ENCODE measurements around the gene SLC15A3. TPM values are rescaled to one million over a fixed set of nuclear protein-coding genes. Genes with fewer than 3 reads are reported as not detected.
A peak's percentile ranks its signal among the peaks of the same experiment; 100 is the strongest.
"Not testable (repeated sequence)": the region's sequence is repeated elsewhere in the genome, so short reads cannot be mapped to it uniquely, and the experiment has no call there.

Gene SLC15A3
- total and polyA plus RNA-seq, 8 donors = 13.8 to 96.4 (median 18.2) TPM

DNA sequence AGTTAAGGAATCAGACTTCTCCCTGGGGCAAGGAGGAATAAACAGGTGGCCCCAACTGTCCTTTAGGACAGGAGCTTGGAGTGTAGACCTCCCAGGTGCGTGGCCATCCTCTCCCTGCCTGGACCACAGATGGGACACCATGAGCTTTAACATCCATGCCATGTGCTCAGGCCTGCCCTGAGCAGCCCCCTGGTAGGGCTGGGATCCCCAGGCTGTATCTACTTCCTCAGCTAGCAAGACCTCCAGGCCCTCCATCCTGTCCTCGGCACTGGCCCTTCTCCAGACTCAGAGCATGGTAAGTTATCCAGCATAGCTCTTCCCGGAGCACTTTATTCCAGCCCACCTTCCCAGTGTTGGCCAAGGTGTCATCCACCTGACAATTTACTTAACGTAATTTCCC lies 25.2 kb upstream of the SLC15A3 start:
- no peak for TF ChIP-seq CTCF (IDR thresholded peaks at IDR 0.05)
- no peaks in the 10 kb centered on the region for H3K9me3 ChIP-seq
- no peak for ATAC-seq
- no peaks in the 10 kb centered on the region for H3K4me1 ChIP-seq
- no peak for DNase-seq
- no peak overlapping the region for H3K27ac ChIP-seq
- intact Hi-C loops (cut with DNase I) = no loop called here
- H3K36me3 ChIP-seq = no peaks in the 10 kb centered on the region
- H3K4me3 ChIP-seq = no peak overlapping the region
- H3K27me3 ChIP-seq = no peaks in the 10 kb centered on the region

- H3K27me3 ChIP-seq = peaks cover 0 to 14% of the 10 kb centered on the region in 2 donors
- intact Hi-C loops (cut with DNase I) = no loop called here
- ATAC-seq (no peak), DNase-seq (no peak)
- peaks cover 0 to 6% of the 10 kb centered on the region in 2 donors for H3K4me1 ChIP-seq
- no peak overlapping the region for H3K27ac ChIP-seq
- no peaks in the 10 kb centered on the region for H3K9me3 ChIP-seq
- no peaks in the 10 kb centered on the region for H3K36me3 ChIP-seq
- no peak for TF ChIP-seq CTCF (IDR thresholded peaks at IDR 0.05)
- no peak overlapping the region for H3K4me3 ChIP-seq
These were observed 22.8 kb upstream of the SLC15A3 start for GRCh38 chr11:60974726-60975125.

- peaks cover 0 to 14% of the 10 kb centered on the region in 2 donors for H3K27me3 ChIP-seq
- H3K4me1 ChIP-seq; ATAC-seq; H3K27ac ChIP-seq; H3K9me3 ChIP-seq; intact Hi-C loops (cut with DNase I); H3K36me3 ChIP-seq; H3K4me3 ChIP-seq; DNase-seq: not testable (repeated sequence)
These were observed 22.3 kb upstream of the SLC15A3 start for GRCh38 chr11:60974316-60974715.

- peaks cover 0 to 6% of the 10 kb centered on the region in 2 donors for H3K4me1 ChIP-seq
- intact Hi-C loops (cut with DNase I) = no loop called here
- DNase-seq (no peak), ATAC-seq (no peak)
- H3K36me3 ChIP-seq = no peaks in the 10 kb centered on the region
- no peaks in the 10 kb centered on the region for H3K9me3 ChIP-seq
- H3K4me3 ChIP-seq = peak overlapping the region in 1 of 2 donors; percentile 1
- H3K27ac ChIP-seq = no peak overlapping the region
- H3K27me3 ChIP-seq = peaks cover 0 to 14% of the 10 kb centered on the region in 2 donors
- no peak for TF ChIP-seq CTCF (IDR thresholded peaks at IDR 0.05)
These were observed 21.7 kb upstream of the SLC15A3 start for GRCh38 chr11:60973699-60974098.

- H3K4me1 ChIP-seq = peaks cover 0 to 6% of the 10 kb centered on the region in 2 donors
- no peaks in the 10 kb centered on the region for H3K36me3 ChIP-seq
- no peak overlapping the region for H3K27ac ChIP-seq
- no peak for DNase-seq
- ATAC-seq = no peak
- H3K9me3 ChIP-seq = peaks cover 0 to 8% of the 10 kb centered on the region in 2 donors
- H3K4me3 ChIP-seq = peak overlapping the region in 1 of 2 donors; percentile 21
- intact Hi-C loops (cut with DNase I) = no loop called here
- TF ChIP-seq CTCF (IDR thresholded peaks at IDR 0.05) = no peak
- H3K27me3 ChIP-seq = peaks cover 0 to 14% of the 10 kb centered on the region in 2 donors
These were observed 20.4 kb upstream of the SLC15A3 start for GRCh38 chr11:60972182-60973030.

Data from left lung (tissue), 10 donors.